ENCODE data around the gene NR2E1. TPM values are rescaled to one million over a fixed set of nuclear protein-coding genes. Genes with fewer than 3 reads are reported as not detected.
A peak's percentile ranks its signal among the peaks of the same experiment; 100 is the strongest.

The NR2E1 gene
- under 1 TPM in 3 of 10 donors, not detected in 7; 0.07 to 0.13 (median 0.13) TPM for polyA plus RNA-seq (ENCODE audit: insufficient read length in 10 of 10)
- long read RNA-seq, donor 1, partial matches to known transcripts = 121 of 228 reads
- long read RNA-seq, donor 1, other reads (novel, unspliced or antisense) = 107 of 228 reads
- long read RNA-seq, donor 2, partial matches to known transcripts = 95 of 190 reads
- long read RNA-seq, donor 2, other reads (novel, unspliced or antisense) = 95 of 190 reads
- long read RNA-seq, donor 3 = 0 reads
- long read RNA-seq, donor 4, partial matches to known transcripts = 119 of 339 reads
- long read RNA-seq, donor 4, other reads (novel, unspliced or antisense) = 220 of 339 reads
- long read RNA-seq, donor 5, partial matches to known transcripts = 209 of 433 reads
- long read RNA-seq, donor 5, other reads (novel, unspliced or antisense) = 224 of 433 reads
- long read RNA-seq, donor 6, partial matches to known transcripts = 175 of 460 reads
- long read RNA-seq, donor 6, other reads (novel, unspliced or antisense) = 285 of 460 reads
- long read RNA-seq, donor 7, partial matches to known transcripts = 109 of 224 reads
- long read RNA-seq, donor 7, other reads (novel, unspliced or antisense) = 115 of 224 reads
- long read RNA-seq, donor 8, partial matches to known transcripts = 95 of 227 reads
- long read RNA-seq, donor 8, other reads (novel, unspliced or antisense) = 132 of 227 reads
- long read RNA-seq, donor 9, partial matches to known transcripts = 10 of 10 reads
- long read RNA-seq, donor 9, other reads (novel, unspliced or antisense) = 0 of 10 reads

- peak in 1 of 3 donors; percentile 49 for DNase-seq
These were observed at the start of gene NR2E1 for GRCh38 chr6:108165714-108166663. Gene NR2E1 (plus strand): TSS chr6:108166022. CDS start chr6:108166766, 744 bp downstream.

GRCh38 chr6:108116546-108117426 lies 49.0 kb upstream of the NR2E1 start:
- DNase-seq = peak in 1 of 3 donors; percentile 26

- DNase-seq = peak in 1 of 3 donors; percentile 70
These were observed 48.1 kb upstream of the NR2E1 start for GRCh38 chr6:108117427-108118358.

GRCh38 chr6:108118359-108118724 lies 47.5 kb upstream of the NR2E1 start:
- DNase-seq = no peak

GRCh38 chr6:108118810-108119768 lies 46.7 kb upstream of the NR2E1 start:
- DNase-seq = peak in 1 of 3 donors; percentile 64

- peak in 1 of 3 donors; percentile 16 for DNase-seq
These were observed 46.1 kb upstream of the NR2E1 start for GRCh38 chr6:108119769-108120141.

GRCh38 chr6:108120311-108120710 lies 45.5 kb upstream of the NR2E1 start:
- DNase-seq = no peak

GRCh38 chr6:108121612-108122011 lies 44.2 kb upstream of the NR2E1 start:
- no peak for DNase-seq

GRCh38 chr6:108123481-108123929 lies 42.3 kb upstream of the NR2E1 start:
- no peak for DNase-seq

GRCh38 chr6:108123946-108124345 lies 41.9 kb upstream of the NR2E1 start:
- no peak for DNase-seq

GRCh38 chr6:108127056-108127455 lies 38.8 kb upstream of the NR2E1 start:
- no peak for DNase-seq

GRCh38 chr6:108127826-108128225 lies 38.0 kb upstream of the NR2E1 start:
- DNase-seq = no peak

- DNase-seq = no peak
These were observed 35.6 kb upstream of the NR2E1 start for GRCh38 chr6:108130262-108130661.

- peak in 1 of 3 donors; percentile 17 for DNase-seq
These were observed 33.0 kb upstream of the NR2E1 start for GRCh38 chr6:108132863-108133262.

- peak; percentile 44 to 74 (median 64) for DNase-seq
These were observed 32.1 kb upstream of the NR2E1 start for GRCh38 chr6:108133594-108134179.

- peak in 1 of 3 donors; percentile 27 for DNase-seq
These were observed 31.4 kb upstream of the NR2E1 start for GRCh38 chr6:108134213-108134970.

- DNase-seq = no peak
These were observed 23.6 kb upstream of the NR2E1 start for GRCh38 chr6:108142240-108142639.
